ENCODE measurements around the gene ZIM2.

ZIM2 gene

GRCh38 chr19:56841193-56841543, 642 bp upstream of the ZIM2 start:
- no peak overlapping the region for H3K4me3 ChIP-seq (ENCODE audit: low read length)
- no peak for DNase-seq (ENCODE audit: low read depth, low spot score)

GRCh38 chr19:56839652-56840450, 675 bp downstream of the ZIM2 start:
- no peak for DNase-seq (ENCODE audit: low read depth, low spot score)
- H3K4me3 ChIP-seq (ENCODE audit: low read length) = no peak overlapping the region

GRCh38 chr19:56838909-56839651, 1.4 kb downstream of the ZIM2 start:
- DNase-seq (ENCODE audit: low read depth, low spot score) = no peak
- no peak overlapping the region for H3K4me3 ChIP-seq (ENCODE audit: low read length)

GRCh38 chr19:56838024-56838908, 2.3 kb downstream of the ZIM2 start:
- no peak overlapping the region for H3K4me3 ChIP-seq (ENCODE audit: low read length)

GRCh38 chr19:56837492-56838023, 3.0 kb downstream of the ZIM2 start:
- H3K4me3 ChIP-seq (ENCODE audit: low read length) = no peak overlapping the region
- no peak for DNase-seq (ENCODE audit: low read depth, low spot score)

More at GRCh38 chr19:56838024-56838908, 2.3 kb downstream of the ZIM2 start:
- DNase-seq (ENCODE audit: low read depth, low spot score) = no peak

- no peak overlapping the region for H3K4me3 ChIP-seq (ENCODE audit: low read length)
- DNase-seq (ENCODE audit: low read depth, low spot score) = no peak
These were observed 3.5 kb downstream of the ZIM2 start for GRCh38 chr19:56837004-56837403.

- no peak for DNase-seq (ENCODE audit: low read depth, low spot score)
- H3K4me3 ChIP-seq (ENCODE audit: low read length) = no peak overlapping the region
These were observed 4.5 kb downstream of the ZIM2 start for GRCh38 chr19:56836059-56836458.

- no peak for DNase-seq (ENCODE audit: low read depth, low spot score)
- H3K4me3 ChIP-seq (ENCODE audit: low read length) = no peak overlapping the region
These were observed 5.1 kb downstream of the ZIM2 start for GRCh38 chr19:56835401-56835800.

- H3K4me3 ChIP-seq (ENCODE audit: low read length) = no peak overlapping the region
- DNase-seq (ENCODE audit: low read depth, low spot score) = no peak
These were observed 5.8 kb downstream of the ZIM2 start for GRCh38 chr19:56834564-56835375.

GRCh38 chr19:56832352-56832928, 8.1 kb downstream of the ZIM2 start:
- DNase-seq (ENCODE audit: low read depth, low spot score) = no peak
- H3K4me3 ChIP-seq (ENCODE audit: low read length) = no peak overlapping the region

- no peak for DNase-seq (ENCODE audit: low read depth, low spot score)
- no peak overlapping the region for H3K4me3 ChIP-seq (ENCODE audit: low read length)
These were observed 9.3 kb downstream of the ZIM2 start for GRCh38 chr19:56831255-56831654.

GRCh38 chr19:56829596-56829995, 10.9 kb downstream of the ZIM2 start:
- no peak for DNase-seq (ENCODE audit: low read depth, low spot score)
- H3K4me3 ChIP-seq (ENCODE audit: low read length) = no peak overlapping the region

- DNase-seq (ENCODE audit: low read depth, low spot score) = no peak
- H3K4me3 ChIP-seq (ENCODE audit: low read length) = no peak overlapping the region
These were observed 12.8 kb downstream of the ZIM2 start for GRCh38 chr19:56827708-56828107.

- DNase-seq (ENCODE audit: low read depth, low spot score) = no peak
- H3K4me3 ChIP-seq (ENCODE audit: low read length) = no peak overlapping the region
These were observed 16.6 kb downstream of the ZIM2 start for GRCh38 chr19:56823956-56824355.

GRCh38 chr19:56823417-56823816, 17.1 kb downstream of the ZIM2 start:
- no peak overlapping the region for H3K4me3 ChIP-seq (ENCODE audit: low read length)
- DNase-seq (ENCODE audit: low read depth, low spot score) = no peak

GRCh38 chr19:56822755-56823154, 17.8 kb downstream of the ZIM2 start:
- H3K4me3 ChIP-seq (ENCODE audit: low read length) = no peak overlapping the region
- DNase-seq (ENCODE audit: low read depth, low spot score) = no peak

GRCh38 chr19:56821675-56822074, 18.9 kb downstream of the ZIM2 start:
- no peak overlapping the region for H3K4me3 ChIP-seq (ENCODE audit: low read length)
- DNase-seq (ENCODE audit: low read depth, low spot score) = no peak

- no peak for DNase-seq (ENCODE audit: low read depth, low spot score)
These were observed 19.3 kb downstream of the ZIM2 start for GRCh38 chr19:56821209-56821608.

More at GRCh38 chr19:56821209-56821608, 19.3 kb downstream of the ZIM2 start:
- H3K4me3 ChIP-seq (ENCODE audit: low read length) = no peak overlapping the region

Measured in Jurkat, Clone E6-1 (cell line).